Activated CD8-positive, alpha-beta T cell treated with anti-CD3 and anti-CD28 coated beads, Interleukin-2, amount 10 ng/mL, durations not matched to agents 7 days and 5 days (primary cell): ENCODE measurements around the gene KCNJ10. TPM values are rescaled to one million over a fixed set of nuclear protein-coding genes. Genes with fewer than 3 reads are reported as not detected.

Experiments
- ATAC-seq: fragments of 150-1000 bp; cut with Tn5 transposase; one replicate; pipeline ENCODE4 v1.10.0; 2021; ENCODE audit warnings: moderate library complexity
- CTCF ChIA-PET: fragments of 350-600 bp; sonication (Branson Sonifier 250); formaldehyde crosslinking; loops from one replicate; lab custom pipeline; 2021; ENCODE audit warnings: antibody characterized with exemption; lab: Charles Lee
- POLR2A ChIA-PET: fragments of 350-600 bp; sonication (Branson Sonifier 250); formaldehyde crosslinking; loops from one replicate; lab custom pipeline; 2021; ENCODE audit warnings: antibody characterized with exemption; lab: Charles Lee
- DNase-seq: peaks from one replicate; pipeline ENCODE4 v3.0.0-alpha.2; 2020
- H3K27ac Mint-ChIP-seq: one replicate; pipeline ENCODE4 v1.8.0; 2021; ENCODE audit warnings: mild to moderate bottlenecking, mixed read lengths
- H3K27me3 Mint-ChIP-seq: one replicate; pipeline ENCODE4 v1.8.0; 2021; ENCODE audit warnings: low read depth, mixed read lengths
- H3K36me3 Mint-ChIP-seq: one replicate; pipeline ENCODE4 v1.8.0; 2021; ENCODE audit warnings: low read depth, mixed read lengths
- H3K4me1 Mint-ChIP-seq: one replicate; pipeline ENCODE4 v1.8.0; 2021; ENCODE audit warnings: low read depth, mixed read lengths
- H3K4me3 Mint-ChIP-seq: one replicate; pipeline ENCODE4 v1.8.0; 2021; ENCODE audit warnings: mild to moderate bottlenecking, mixed read lengths
- H3K9me3 Mint-ChIP-seq: one replicate; pipeline ENCODE4 v1.8.0; 2022; ENCODE audit warnings: mixed read lengths; ENCODE audit not compliant: insufficient read depth
- total RNA-seq, 2 experiments: library from RNA; stranded (reverse); gene quantifications; one replicate each; pipeline ENCODE4 v1.2.3, GENCODE V29; 2021

Gene KCNJ10
- total RNA-seq, 2 experiments from 2014 or later, result not detected

- Mint-ChIP-seq H3K9me3 (no peaks in the 10 kb centered on the region), H3K36me3 (peaks cover 2% of the 10 kb centered on the region), H3K4me3 (peak within 1 kb of the TSS; percentile 88), H3K4me1 (peaks cover 57% of the 10 kb centered on the region), H3K27ac (peak within 1 kb of the TSS; percentile 91), H3K27me3 (no peaks in the 10 kb centered on the region)
- POLR2A ChIA-PET, result interaction anchor here (0.6 to 1.5 kb wide), 6 partner anchors 11 to 244 kb away, joined by 3 to 5 read pairs (median 4); no protein-coding TSS in a partner anchor
- ATAC-seq (peak; percentile 71), DNase-seq (peak; percentile 95)
- CTCF ChIA-PET, result interaction anchor here (0.6 to 4.7 kb wide), 10 partner anchors 11 to 193 kb away, joined by 3 to 88 read pairs (median 7); no protein-coding TSS in a partner anchor
Measured at GRCh38 chr1:160097911-160098851, 28.2 kb upstream of the KCNJ10 start, which contains the start of gene IGSF8. TSS of gene IGSF8 (minus strand) at chr1:160098619. CDS start at chr1:160098472, 147 bp downstream.

- ChIA-PET CTCF (interaction anchor here (1.1 to 4.7 kb wide), 7 partner anchors 12 to 194 kb away, joined by 3 to 88 read pairs (median 9); no protein-coding TSS in a partner anchor), POLR2A (interaction anchor here (0.6 to 1.0 kb wide), 4 partner anchors 10 to 245 kb away, joined by 3 to 5 read pairs (median 4); no protein-coding TSS in a partner anchor)
- H3K9me3 Mint-ChIP-seq, result no peaks in the 10 kb centered on the region
- DNase-seq (peak; percentile 52), ATAC-seq (no peak)
- H3K27ac Mint-ChIP-seq, result peak overlapping the region; percentile 91
- peaks cover 54% of the 10 kb centered on the region for H3K4me1 Mint-ChIP-seq
- H3K27me3 Mint-ChIP-seq, result no peaks in the 10 kb centered on the region
- peaks cover 2% of the 10 kb centered on the region for H3K36me3 Mint-ChIP-seq
- peak overlapping the region; percentile 88 for H3K4me3 Mint-ChIP-seq
Measured at GRCh38 chr1:160097151-160097910, 27.4 kb upstream of the KCNJ10 start.

- Mint-ChIP-seq H3K36me3 (peaks cover 4% of the 10 kb centered on the region), H3K4me3 (peak overlapping the region; percentile 88), H3K9me3 (no peaks in the 10 kb centered on the region), H3K4me1 (peaks cover 52% of the 10 kb centered on the region), H3K27ac (peak overlapping the region; percentile 91), H3K27me3 (no peaks in the 10 kb centered on the region)
- ChIA-PET CTCF (interaction anchor here (2.5 to 4.7 kb wide), 3 partner anchors 11 to 50 kb away, joined by 9 to 88 read pairs (median 25); no protein-coding TSS in a partner anchor), POLR2A (interaction anchor here (0.6 to 1.4 kb wide), 4 partner anchors 20 to 245 kb away, joined by 3 to 4 read pairs (median 3); partner anchors contain the start of genes DCAF8 and PIGM)
- DNase-seq (no peak), ATAC-seq (no peak)
Measured at GRCh38 chr1:160096274-160097116, 26.5 kb upstream of the KCNJ10 start.

- DNase-seq (no peak), ATAC-seq (no peak)
- Mint-ChIP-seq H3K4me1 (peaks cover 42% of the 10 kb centered on the region), H3K4me3 (peak overlapping the region; percentile 2), H3K9me3 (no peaks in the 10 kb centered on the region), H3K27me3 (no peaks in the 10 kb centered on the region), H3K36me3 (peaks cover 10% of the 10 kb centered on the region), H3K27ac (peak overlapping the region; percentile 31)
- ChIA-PET CTCF (interaction anchor here (2.5 to 4.7 kb wide), 3 partner anchors 10 to 49 kb away, joined by 9 to 88 read pairs (median 25); no protein-coding TSS in a partner anchor), POLR2A (interaction anchor here (1.4 kb wide), 2 partner anchors 64 to 167 kb away, joined by 3 to 4 read pairs; partner anchors contain the start of genes DCAF8 and PIGM)
Measured at GRCh38 chr1:160095382-160096105, 25.6 kb upstream of the KCNJ10 start.

GRCh38 chr1:160094806-160095205 is 24.8 kb upstream of the KCNJ10 start:
- H3K27me3 Mint-ChIP-seq, result no peaks in the 10 kb centered on the region
- H3K9me3 Mint-ChIP-seq, result no peaks in the 10 kb centered on the region
- no peak overlapping the region for H3K4me3 Mint-ChIP-seq
- H3K4me1 Mint-ChIP-seq, result peaks cover 37% of the 10 kb centered on the region
- ChIA-PET POLR2A (interaction anchor here (1.3 to 1.4 kb wide), 2 partner anchors 10 to 167 kb away, joined by 3 read pairs; partner anchors contain the start of gene DCAF8), CTCF (interaction anchor here (1.7 to 4.7 kb wide), 2 partner anchors 9 kb away, joined by 11 to 88 read pairs; no protein-coding TSS in a partner anchor)
- DNase-seq (no peak), ATAC-seq (no peak)
- H3K36me3 Mint-ChIP-seq, result peaks cover 10% of the 10 kb centered on the region
- H3K27ac Mint-ChIP-seq, result no peak overlapping the region

- peaks cover 10% of the 10 kb centered on the region for H3K36me3 Mint-ChIP-seq
Measured at GRCh38 chr1:160094291-160094625, 24.3 kb upstream of the KCNJ10 start.

GRCh38 chr1:160093624-160094290 is 23.8 kb upstream of the KCNJ10 start:
- Mint-ChIP-seq H3K27me3 (no peaks in the 10 kb centered on the region), H3K4me3 (no peak overlapping the region), H3K27ac (no peak overlapping the region), H3K4me1 (peaks cover 28% of the 10 kb centered on the region), H3K9me3 (no peaks in the 10 kb centered on the region), H3K36me3 (peaks cover 10% of the 10 kb centered on the region)
- CTCF ChIA-PET, result interaction anchor here (1.7 kb wide), 1 partner anchor 8 kb away, joined by 11 read pairs; no protein-coding TSS in a partner anchor
- POLR2A ChIA-PET, result interaction anchor here (1.0 to 1.3 kb wide), 2 partner anchors 9 to 169 kb away, joined by 3 to 5 read pairs; no protein-coding TSS in a partner anchor
- ATAC-seq, result no peak
- DNase-seq, result no peak

More at GRCh38 chr1:160094291-160094625, 24.3 kb upstream of the KCNJ10 start:
- peaks cover 32% of the 10 kb centered on the region for H3K4me1 Mint-ChIP-seq
- DNase-seq (no peak), ATAC-seq (no peak)
- no peaks in the 10 kb centered on the region for H3K27me3 Mint-ChIP-seq
- CTCF ChIA-PET, result interaction anchor here (1.7 kb wide), 1 partner anchor 9 kb away, joined by 11 read pairs; no protein-coding TSS in a partner anchor
- no peak overlapping the region for H3K27ac Mint-ChIP-seq
- no peak overlapping the region for H3K4me3 Mint-ChIP-seq
- no peaks in the 10 kb centered on the region for H3K9me3 Mint-ChIP-seq
- POLR2A ChIA-PET, result interaction anchor here (1.3 kb wide), 1 partner anchor 9 kb away, joined by 3 read pairs; no protein-coding TSS in a partner anchor

- no peak for ATAC-seq
- ChIA-PET CTCF (interaction anchor here (1.7 kb wide), 1 partner anchor 8 kb away, joined by 11 read pairs; no protein-coding TSS in a partner anchor), POLR2A (interaction anchor here (1.0 kb wide), 1 partner anchor 168 kb away, joined by 5 read pairs; no protein-coding TSS in a partner anchor)
- H3K4me1 Mint-ChIP-seq, result peaks cover 28% of the 10 kb centered on the region
- peaks cover 10% of the 10 kb centered on the region for H3K36me3 Mint-ChIP-seq
- H3K27me3 Mint-ChIP-seq, result no peaks in the 10 kb centered on the region
- H3K27ac Mint-ChIP-seq, result peak overlapping the region; percentile 66
- no peaks in the 10 kb centered on the region for H3K9me3 Mint-ChIP-seq
- DNase-seq, result no peak
- no peak overlapping the region for H3K4me3 Mint-ChIP-seq
Measured at GRCh38 chr1:160093069-160093395, 23.1 kb upstream of the KCNJ10 start.

- no peaks in the 10 kb centered on the region for H3K27me3 Mint-ChIP-seq
- no peaks in the 10 kb centered on the region for H3K9me3 Mint-ChIP-seq
- CTCF ChIA-PET, result interaction anchor here (0.9 kb wide), 1 partner anchor 12 kb away, joined by 3 read pairs; no protein-coding TSS in a partner anchor
Measured at GRCh38 chr1:160092366-160093068, 22.6 kb upstream of the KCNJ10 start.

More at GRCh38 chr1:160092366-160093068, 22.6 kb upstream of the KCNJ10 start:
- DNase-seq, result no peak
- peaks cover 10% of the 10 kb centered on the region for H3K36me3 Mint-ChIP-seq
- no peak for ATAC-seq
- H3K27ac Mint-ChIP-seq, result no peak overlapping the region
- H3K4me1 Mint-ChIP-seq, result peaks cover 26% of the 10 kb centered on the region
- no peak overlapping the region for H3K4me3 Mint-ChIP-seq
- POLR2A ChIA-PET, result no interaction called here
